ENCODE results near the gene ZNF827. TPM values are rescaled to one million over a fixed set of nuclear protein-coding genes. Genes with fewer than 3 reads are reported as not detected.

The ZNF827 gene
- total and polyA plus RNA-seq, 2 of the 8 experiments (the other 6 are each of a cell fraction or from before 2014, with no cell fraction given), result 25.3 to 26.2 TPM

- TF ChIP-seq CHD7 (IDR thresholded peaks at IDR 0.05; ENCODE audit: insufficient replicate concordance, low read length) (no peak), TCF12 (IDR thresholded peaks at IDR 0.05; ENCODE audit: low read depth, low read length) (no peak), KDM1A (IDR thresholded peaks at IDR 0.05; ENCODE audit: borderline replicate concordance, low read length) (no peak), GABPA (IDR thresholded peaks at IDR 0.05; ENCODE audit: borderline replicate concordance, insufficient read depth, low read length) (no peak), CBX8 (IDR thresholded peaks at IDR 0.05; ENCODE audit: borderline replicate concordance, low read depth, low read length) (no peak), ATF2 (IDR thresholded peaks at IDR 0.05; ENCODE audit: low read length) (no peak)
These were observed 96.3 kb downstream of the ZNF827 start (continued) for GRCh38 chr4:145842224-145842887.

Data from H1 (cell line).